ENCODE data around the gene SASH3.

DNA sequence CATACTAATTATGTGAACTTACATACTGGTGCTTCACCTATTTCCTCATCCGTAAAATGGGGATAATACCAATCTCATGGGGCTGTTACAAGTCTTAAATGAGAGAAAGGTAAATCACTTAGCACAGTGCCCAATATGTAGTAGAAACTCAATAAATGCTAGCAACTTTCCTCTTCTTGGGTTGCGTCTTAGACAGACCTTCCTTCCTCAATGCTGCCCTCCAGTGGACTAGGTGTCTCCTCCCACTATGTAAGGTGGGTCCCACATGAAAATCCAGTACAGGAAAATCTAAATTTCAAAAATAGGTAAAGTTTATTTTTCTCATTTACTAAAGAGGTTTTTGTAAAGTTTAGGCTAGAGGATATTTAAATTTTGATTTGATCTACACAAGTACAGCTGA, 43.4 kb downstream of the SASH3 start:
- TF ChIP-seq ZNF70 (CRISPR knock-in tag; IDR thresholded peaks at IDR 0.05): no peak
- TF ChIP-seq ZFP3 (CRISPR knock-in tag; IDR thresholded peaks at IDR 0.05): no peak
- TF ChIP-seq ESRRG (CRISPR knock-in tag; IDR thresholded peaks at IDR 0.05): no peak
- TF ChIP-seq ZFP30 (CRISPR knock-in tag; IDR thresholded peaks at IDR 0.05): no peak
- no peak for TF ChIP-seq ARNTL (CRISPR knock-in tag; IDR thresholded peaks at IDR 0.05; ENCODE audit: borderline replicate concordance, low read depth)
- TF ChIP-seq, protein P1, sequence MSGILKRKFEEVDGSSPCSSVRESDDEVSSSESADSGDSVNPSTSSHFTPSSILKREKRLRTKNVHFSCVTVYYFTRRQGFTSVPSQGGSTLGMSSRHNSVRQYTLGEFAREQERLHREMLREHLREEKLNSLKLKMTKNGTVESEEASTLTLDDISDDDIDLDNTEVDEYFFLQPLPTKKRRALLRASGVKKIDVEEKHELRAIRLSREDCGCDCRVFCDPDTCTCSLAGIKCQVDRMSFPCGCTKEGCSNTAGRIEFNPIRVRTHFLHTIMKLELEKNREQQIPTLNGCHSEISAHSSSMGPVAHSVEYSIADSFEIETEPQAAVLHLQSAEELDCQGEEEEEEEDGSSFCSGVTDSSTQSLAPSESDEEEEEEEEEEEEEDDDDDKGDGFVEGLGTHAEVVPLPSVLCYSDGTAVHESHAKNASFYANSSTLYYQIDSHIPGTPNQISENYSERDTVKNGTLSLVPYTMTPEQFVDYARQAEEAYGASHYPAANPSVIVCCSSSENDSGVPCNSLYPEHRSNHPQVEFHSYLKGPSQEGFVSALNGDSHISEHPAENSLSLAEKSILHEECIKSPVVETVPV (CRISPR knock-in tag; IDR thresholded peaks at IDR 0.05): no peak
